ENCODE measurements around the gene CDKN3. TPM values are rescaled to one million over a fixed set of nuclear protein-coding genes. Genes with fewer than 3 reads are reported as not detected.
"Not testable (repeated sequence)": the region's sequence is repeated elsewhere in the genome, so short reads cannot be mapped to it uniquely, and the experiment has no call there.

CDKN3 gene
- total RNA-seq, 1 donor from 2014 or later, result 152 TPM

DNA sequence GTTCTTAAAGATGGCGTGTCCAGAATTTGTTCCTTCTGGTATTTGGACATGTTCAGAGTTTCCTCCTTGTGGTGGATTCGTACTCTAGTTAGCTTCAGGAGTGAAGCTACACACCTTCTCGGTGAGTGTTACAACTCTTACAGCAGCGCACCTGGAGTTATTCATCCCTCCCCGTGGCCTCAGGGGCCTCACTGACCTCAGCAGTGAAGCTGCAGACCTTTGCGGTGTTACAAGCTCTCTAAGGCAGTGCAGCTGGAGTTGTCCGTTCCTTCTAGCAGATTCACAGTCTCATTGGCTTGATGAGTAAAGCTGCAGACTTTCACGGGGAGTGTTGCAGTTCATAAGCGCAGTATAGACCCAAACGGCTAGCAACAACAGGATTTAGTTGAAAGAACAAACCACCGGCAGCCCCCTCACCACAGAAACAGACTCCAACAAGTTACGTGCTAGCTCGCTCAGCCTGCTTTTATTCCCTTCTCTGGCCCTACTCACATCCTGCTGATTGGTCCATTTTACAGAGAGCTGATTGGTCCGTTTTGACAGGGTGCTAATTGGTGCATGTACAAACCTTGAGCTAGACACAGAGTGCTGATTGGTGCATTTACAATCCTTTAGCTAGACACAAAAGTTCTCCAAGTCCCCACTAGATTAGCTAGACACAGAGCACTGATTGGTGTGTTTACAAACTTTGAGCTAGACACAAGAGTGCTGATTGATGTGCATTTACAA lies 4.5 kb upstream of the CDKN3 start:
- H3F3A ChIP-seq (ENCODE audit: low read depth), result no peaks in the 10 kb centered on the region
- Mint-ChIP-seq H3K9me3 (peaks cover 15% of the 10 kb centered on the region), H3K27ac (no peak overlapping the region), H3K4me3 (no peak overlapping the region), H3K36me3 (peaks cover 4% of the 10 kb centered on the region), H3K27me3 (ENCODE audit: insufficient read depth, low read depth) (peaks cover 2% of the 10 kb centered on the region), H3K4me1 (peaks cover 5% of the 10 kb centered on the region)
- no peaks in the 10 kb centered on the region for H4K20me1 ChIP-seq (ENCODE audit: low read depth)
- TF ChIP-seq EZH2 (IDR thresholded peaks at IDR 0.05), result no peak
- TF ChIP-seq EZH2phosphoT487 (IDR thresholded peaks at IDR 0.05), result no peak
- no peak for TF ChIP-seq CTCF (IDR thresholded peaks at IDR 0.05)
- no peak overlapping the region for H3K27ac ChIP-seq
- H3K4me3 ChIP-seq, result no peak overlapping the region
- H3K79me2 ChIP-seq (ENCODE audit: low read depth), result no peaks in the 10 kb centered on the region
- H3K9ac ChIP-seq, result no peak overlapping the region
- no peaks in the 10 kb centered on the region for H3K9me3 ChIP-seq (ENCODE audit: low read depth)
- H2AFZ ChIP-seq (replicated peaks), result no peak overlapping the region
- H3K4me1 ChIP-seq, result no peaks in the 10 kb centered on the region
- H3K27me3 ChIP-seq, result no peaks in the 10 kb centered on the region
- no peak overlapping the region for H3K4me2 ChIP-seq
- no peak for DNase-seq (ENCODE audit: low spot score)
- H3K36me3 ChIP-seq, result no peaks in the 10 kb centered on the region

DNA sequence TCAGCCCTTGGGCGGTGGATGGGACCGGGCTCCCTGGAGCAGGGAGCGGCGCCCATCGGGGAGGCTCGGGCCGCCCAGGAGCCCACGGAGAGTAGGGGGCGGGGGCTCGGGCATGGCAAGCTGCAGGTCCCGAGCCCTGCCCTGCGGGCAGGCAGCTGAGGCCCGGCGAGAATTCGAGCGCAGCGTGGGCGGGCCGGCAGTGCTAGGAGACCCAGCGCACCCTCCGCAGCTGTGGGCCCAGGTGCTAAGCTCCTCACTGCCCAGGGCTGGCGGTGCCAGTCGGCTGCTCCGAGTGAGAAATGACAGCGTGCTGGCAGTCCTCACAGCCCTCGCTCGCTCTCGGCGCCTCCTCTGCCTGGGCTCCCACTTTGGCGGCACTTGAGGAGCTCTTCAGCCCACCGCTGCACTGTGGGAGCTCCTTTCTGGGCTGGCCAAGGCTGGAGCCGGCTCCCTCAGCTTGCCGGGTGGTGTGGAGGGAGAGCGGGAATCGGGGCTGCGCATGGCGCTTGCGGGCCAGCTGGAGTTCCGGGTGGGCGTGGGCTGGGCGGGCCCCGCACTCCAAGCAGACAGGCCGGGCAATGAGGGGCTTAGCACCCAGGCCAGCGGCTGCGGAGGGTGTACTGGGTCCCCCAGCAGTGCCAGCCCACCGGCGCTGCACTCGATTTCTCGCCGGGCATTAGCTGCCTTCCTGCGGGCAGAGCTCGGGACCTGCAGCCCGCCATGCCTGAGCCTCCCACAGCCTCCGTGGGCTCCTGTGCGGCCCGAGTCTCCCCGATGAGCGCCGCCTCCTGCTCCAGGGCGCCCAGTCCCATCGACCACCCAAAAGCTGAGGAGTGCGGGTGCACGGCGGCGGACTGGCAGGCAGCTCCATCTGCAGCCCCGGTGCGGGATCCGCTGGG lies 3.6 kb upstream of the CDKN3 start:
- H3K36me3 Mint-ChIP-seq; DNase-seq (ENCODE audit: low spot score); H3K27ac ChIP-seq; H3K4me1 ChIP-seq; H3K79me2 ChIP-seq (ENCODE audit: low read depth); H3K4me3 Mint-ChIP-seq; H3K27ac Mint-ChIP-seq; H4K20me1 ChIP-seq (ENCODE audit: low read depth); H3K4me3 ChIP-seq; H3K4me2 ChIP-seq; H3K9me3 ChIP-seq (ENCODE audit: low read depth); H3F3A ChIP-seq (ENCODE audit: low read depth); H3K27me3 Mint-ChIP-seq (ENCODE audit: insufficient read depth, low read depth); H3K9ac ChIP-seq; H3K36me3 ChIP-seq; H3K27me3 ChIP-seq; H2AFZ ChIP-seq (replicated peaks): not testable (repeated sequence)
- peaks cover 15% of the 10 kb centered on the region for H3K4me1 Mint-ChIP-seq
- peaks cover 15% of the 10 kb centered on the region for H3K9me3 Mint-ChIP-seq

DNA sequence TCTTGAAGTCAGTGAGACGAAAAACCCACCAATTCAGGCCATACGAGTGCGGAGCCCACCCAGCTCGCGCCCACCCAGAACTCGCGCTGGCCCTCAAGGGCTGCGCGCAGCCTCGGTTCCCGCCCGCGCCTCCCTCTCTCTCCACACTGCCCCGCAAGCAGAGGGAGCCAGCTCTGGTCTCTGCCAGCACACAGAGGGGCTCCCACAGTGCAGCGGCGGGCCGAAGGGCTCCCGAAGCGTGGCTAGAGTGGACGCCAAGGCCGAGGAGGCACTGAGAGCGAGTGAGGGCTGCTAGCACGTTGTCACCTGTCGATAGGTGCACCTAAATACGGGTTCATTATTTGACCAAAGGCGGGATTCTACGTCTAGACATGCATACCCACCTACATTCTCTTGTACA lies 2.2 kb upstream of the CDKN3 start:
- Mint-ChIP-seq H3K27me3 (ENCODE audit: insufficient read depth, low read depth) (peaks cover 2% of the 10 kb centered on the region), H3K36me3 (peaks cover 9% of the 10 kb centered on the region), H3K4me3 (no peak overlapping the region), H3K27ac (no peak overlapping the region), H3K4me1 (peaks cover 21% of the 10 kb centered on the region), H3K9me3 (peaks cover 15% of the 10 kb centered on the region)
- Histone ChIP-seq H3K36me3 (no peaks in the 10 kb centered on the region), H2AFZ (replicated peaks) (no peak overlapping the region), H4K20me1 (ENCODE audit: low read depth) (no peaks in the 10 kb centered on the region), H3K27me3 (peaks cover 14% of the 10 kb centered on the region), H3K9ac (no peak overlapping the region), H3K4me2 (no peak overlapping the region), H3K4me1 (peaks cover 10% of the 10 kb centered on the region), H3K27ac (no peak overlapping the region), H3F3A (ENCODE audit: low read depth) (no peaks in the 10 kb centered on the region), H3K9me3 (ENCODE audit: low read depth) (no peaks in the 10 kb centered on the region), H3K4me3 (no peak overlapping the region), H3K79me2 (ENCODE audit: low read depth) (peaks cover 10% of the 10 kb centered on the region)
- TF ChIP-seq CTCF (IDR thresholded peaks at IDR 0.05) (no peak), EZH2phosphoT487 (IDR thresholded peaks at IDR 0.05) (no peak), EZH2 (IDR thresholded peaks at IDR 0.05) (no peak)
- no peak for DNase-seq (ENCODE audit: low spot score)
